Ovary (tissue), 3 donors: ENCODE results near the gene DNAJC7.

Experiments used
- CTCF ChIP-seq, 3 donors: fragments of 450-650 bp in 2 of 3; fragments of 200-600 bp in 1 of 3; IDR thresholded peaks; one replicate each; pipeline versions ENCODE4 v1.5.1 to v1.8.0; 2016 to 2022; ENCODE audit warnings: antibody characterized with exemption in 3 of 3, mild to moderate bottlenecking in 1 of 3
- EP300 ChIP-seq: sonication (generic); formaldehyde crosslinking; IDR thresholded peaks from one replicate; pipeline ENCODE4 v1.6.1; 2017; ENCODE audit warnings: antibody characterized with exemption
- donor health status: DM: no; HTN: no; CAD: no.

DNA sequence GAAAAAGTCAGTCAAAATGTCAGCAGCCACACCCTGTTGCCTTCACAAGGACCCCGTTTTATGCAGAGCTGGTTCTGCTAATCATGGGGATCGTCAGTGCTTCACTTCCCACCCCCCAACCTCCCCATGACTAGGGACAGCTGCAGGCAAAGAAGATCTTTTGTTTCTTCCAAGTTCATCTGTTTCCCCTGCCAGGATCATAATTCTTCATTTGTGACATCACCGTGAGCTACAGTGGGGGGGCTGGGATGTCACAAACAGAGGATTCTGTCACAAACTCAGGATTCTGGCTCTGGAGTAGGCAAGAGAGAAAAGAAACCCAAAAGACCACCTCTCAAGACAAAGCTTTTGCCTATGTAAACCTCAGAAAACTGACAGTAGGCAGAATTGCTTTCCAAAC is 24.7 kb downstream of the DNAJC7 start:
- no peak for TF ChIP-seq CTCF (IDR thresholded peaks at IDR 0.05)
- TF ChIP-seq EP300, result no peak
